Heart right ventricle (tissue), 16 donors: ENCODE data around the gene LRCH2. TPM values are rescaled to one million over a fixed set of nuclear protein-coding genes. Genes with fewer than 3 reads are reported as not detected.
"Not testable (repeated sequence)": the region's sequence is repeated elsewhere in the genome, so short reads cannot be mapped to it uniquely, and the experiment has no call there.

Experiments used
- ATAC-seq, 8 donors: fragments of 200-7000 bp; cut with Tn5 transposase; one replicate each; pipeline ENCODE4 v1.9.1; 2020; ENCODE audit warnings: mild to moderate bottlenecking in 8 of 8, moderate library complexity in 8 of 8, moderate number of reproducible peaks in 1 of 8
- DNase-seq, 2 donors: peaks; one replicate each; pipeline ENCODE4 v3.0.0-alpha.2; 2020
- H3K27ac ChIP-seq, 10 donors: fragments of 200-600 bp; sonication (generic) in 2 of 10; one replicate each; pipeline versions ENCODE4 v1.5.0 to v1.8.0; 2020 to 2022; ENCODE audit warnings: mild to moderate bottlenecking in 3 of 10
- H3K27me3 ChIP-seq, 7 donors: fragments of 200-600 bp; one replicate each; pipeline ENCODE4 v1.8.0; 2021 to 2022; ENCODE audit warnings: mild to moderate bottlenecking in 2 of 7
- H3K36me3 ChIP-seq, 9 donors: fragments of 200-600 bp; sonication (generic) in 1 of 9; one replicate each; pipeline versions ENCODE4 v1.5.0 to v1.8.0; 2020 to 2022; ENCODE audit warnings: mild to moderate bottlenecking in 2 of 9
- H3K4me1 ChIP-seq, 9 donors: fragments of 200-600 bp; sonication (generic) in 1 of 9; one replicate each; pipeline versions ENCODE4 v1.5.0 to v1.8.0; 2020 to 2022; ENCODE audit warnings: mild to moderate bottlenecking in 4 of 9
- H3K4me3 ChIP-seq, 10 donors: fragments of 200-600 bp; sonication (generic) in 2 of 10; one replicate each; pipeline versions ENCODE4 v1.5.0 to v1.8.0; 2020 to 2022; ENCODE audit warnings: mild to moderate bottlenecking in 7 of 10, moderate library complexity in 2 of 10
- H3K9me3 ChIP-seq, 11 donors: fragments of 200-600 bp in 10 of 11; sonication (generic) in 2 of 11; one replicate each; pipeline versions ENCODE4 v1.5.0 to v1.8.0; 2013 to 2022; ENCODE audit warnings: mild to moderate bottlenecking in 2 of 11, control low read depth in 1 of 11, moderate library complexity in 1 of 11
- CTCF ChIP-seq, 9 donors: fragments of 200-600 bp; sonication (generic) in 2 of 9; IDR thresholded peaks; one replicate each; pipeline versions ENCODE4 v1.5.0 to v1.8.0; 2021 to 2022; ENCODE audit warnings: antibody characterized with exemption in 9 of 9, mild to moderate bottlenecking in 5 of 9, moderate library complexity in 1 of 9
- WGBS, 2 donors: extraction: QIAGEN DNeasy Blood & Tissue Kit; methylation state at CpG; one replicate each; pipeline ENCODE4 v1.1.7; 2013; ENCODE audit warnings: inconsistent platforms in 1 of 2; 5-methylcytosine and 5-hydroxymethylcytosine counted together
- intact Hi-C, 10 donors: fragments of 100-400 bp; cut with DNase I; formaldehyde crosslinking; loops; one replicate each; pipeline versions ENCODE4 v1.11.1 to v1.14.2; 2022
- polyA plus RNA-seq, 2 donors: library from polyadenylated mRNA; stranded (reverse); fragments of 200-250 nt; gene quantifications; one replicate each; pipeline ENCODE4 v1.2.3, GENCODE V29; 2013
- total RNA-seq, 10 donors: library from RNA; stranded (reverse); fragmentation: NEBNext Ultra II Directional in 3 of 10; extraction: Animal tissue kit (Norgen Biotek cat#: 25700) in 3 of 10; gene quantifications; one replicate each; pipeline versions ENCODE4 v1.2.1 to v1.2.4, GENCODE V29; 2021 to 2023
- donor health status: Arrhythmogenic right ventricular cardiomyopathy.
- donor health status: ischemic (EF 13 %, LVEDD 7.1; RV severe dilation, severe dysfunction).
- donor health status: healthy with polysubstance abuse.
- donor health status: DM: no; HTN: yes; CAD: no.
- donor health status: DM: no; HTN: no; CAD: no.
- donor health status: ischemic (EF 25% LVEDD 6.9; RV normal size, moderate dysfunction).
- donor health status: ischemic (EF 25% LVEDD 5.7; RV mildly dilated, moderate dysfunction).
- donor health status: healthy.
- donor health status: DM: yes; HTN: yes; CAD: no.
- donor health status: Ischemic cardiomyopathy.
- donor health status: ischemic (EF 35%, LVEDD 5.7; RV mildly dilated, moderate dysfunction).
- donor health status: nonischemic (EF 11% LVEDD 7.7; RV severe dilation, severe dysfunction).
- donor health status: DM: yes; HTN: yes; CAD: no.
- donor health status: PGD.
- donor health status: ischemic (EF 29% LVEDD 5.4; RV normal size, mild dysfunction).
- donor health status: nonischemic (EF 23%, LVEDD 6.1; RV moderate dilation, normal function).

Gene LRCH2
- total and polyA plus RNA-seq, 12 donors, result 0.46 to 1.9 (median 1.3) TPM

GRCh38 chrX:115229337-115230003 lies 4.4 kb downstream of the LRCH2 start:
- ATAC-seq, result peak in 1 of 8 donors; percentile 30
- peaks cover 0 to 86% (median 0%) of the 10 kb centered on the region in 7 donors for H3K27me3 ChIP-seq
- intact Hi-C loops, result no loop called here

GRCh38 chrX:115226929-115227328 lies 7.0 kb downstream of the LRCH2 start:
- intact Hi-C loops, result no loop called here
- Histone ChIP-seq H3K27ac (no peak overlapping the region), H3K4me3 (no peak overlapping the region), H3K4me1 (peaks cover 0 to 6% (median 0%) of the 10 kb centered on the region in 9 donors), H3K9me3 (no peaks in the 10 kb centered on the region), H3K36me3 (no peaks in the 10 kb centered on the region), H3K27me3 (peaks cover 0 to 84% (median 0%) of the 10 kb centered on the region in 7 donors)
- peak in 7 of 9 donors; percentile 20 to 45 (median 33) for TF ChIP-seq CTCF (IDR thresholded peaks at IDR 0.05)
- DNase-seq (no peak), ATAC-seq (no peak)
- WGBS, 2 donors, result 11 to 47% methylated on average over 1 of the region's 1 CpG

More at GRCh38 chrX:115229337-115230003, 4.4 kb downstream of the LRCH2 start:
- Histone ChIP-seq H3K27ac (peak overlapping the region in 1 of 10 donors; percentile 10), H3K4me3 (no peak overlapping the region), H3K4me1 (peaks cover 0 to 6% (median 0%) of the 10 kb centered on the region in 9 donors), H3K36me3 (no peaks in the 10 kb centered on the region), H3K9me3 (no peaks in the 10 kb centered on the region)
- no peak for TF ChIP-seq CTCF (IDR thresholded peaks at IDR 0.05)
- DNase-seq, result no peak
- WGBS, 2 donors, result 27 to 48% methylated on average over 4 of the region's 4 CpGs

- H3K36me3 ChIP-seq, intact Hi-C loops, ATAC-seq, H3K9me3 ChIP-seq, H3K4me3 ChIP-seq, H3K4me1 ChIP-seq, H3K27ac ChIP-seq, DNase-seq: not testable (repeated sequence)
- H3K27me3 ChIP-seq, result peaks cover 0 to 24% (median 0%) of the 10 kb centered on the region in 7 donors
- 90 to 97% methylated on average over 4 of the region's 4 CpGs for WGBS, 2 donors
Measured at GRCh38 chrX:115217346-115217745, 16.6 kb downstream of the LRCH2 start.

GRCh38 chrX:115214605-115215004 lies 19.3 kb downstream of the LRCH2 start:
- H3K4me3 ChIP-seq, result no peak overlapping the region
- H3K4me1 ChIP-seq, result no peaks in the 10 kb centered on the region
- ATAC-seq, result no peak
- H3K9me3 ChIP-seq, result no peaks in the 10 kb centered on the region
- 78 to 79% methylated on average over 3 of the region's 3 CpGs for WGBS, 2 donors
- H3K27me3 ChIP-seq, result peaks cover 0 to 15% (median 0%) of the 10 kb centered on the region in 7 donors
- no peak for TF ChIP-seq CTCF (IDR thresholded peaks at IDR 0.05)
- H3K27ac ChIP-seq, result no peak overlapping the region
- intact Hi-C loops, result no loop called here
- no peaks in the 10 kb centered on the region for H3K36me3 ChIP-seq
- no peak for DNase-seq

GRCh38 chrX:115214151-115214550 lies 19.7 kb downstream of the LRCH2 start:
- H3K27me3 ChIP-seq, result peaks cover 0 to 16% (median 0%) of the 10 kb centered on the region in 7 donors
- no peaks in the 10 kb centered on the region for H3K36me3 ChIP-seq
- TF ChIP-seq CTCF (IDR thresholded peaks at IDR 0.05), result no peak
- no peaks in the 10 kb centered on the region for H3K9me3 ChIP-seq
- DNase-seq (no peak), ATAC-seq (no peak)
- WGBS, 2 donors, result 83 to 88% methylated on average over 1 of the region's 1 CpG
- intact Hi-C loops, result no loop called here
- H3K27ac ChIP-seq, result no peak overlapping the region
- no peaks in the 10 kb centered on the region for H3K4me1 ChIP-seq
- H3K4me3 ChIP-seq, result no peak overlapping the region

- intact Hi-C loops, H3K4me3 ChIP-seq, H3K4me1 ChIP-seq, DNase-seq, H3K36me3 ChIP-seq, ATAC-seq, H3K9me3 ChIP-seq, H3K27ac ChIP-seq: not testable (repeated sequence)
- H3K27me3 ChIP-seq, result peaks cover 0 to 22% (median 0%) of the 10 kb centered on the region in 7 donors
Measured at GRCh38 chrX:115209547-115209946, 24.3 kb downstream of the LRCH2 start.
